HG03139 (cell line): ENCODE data around the gene UBE2D1.

Experiments used
- ATAC-seq: cut with Tn5 transposase; IDR thresholded peaks from one replicate; pipeline ENCODE4 v1.9.1; 2021; ENCODE audit not compliant: unreplicated experiment

UBE2D1 gene

DNA sequence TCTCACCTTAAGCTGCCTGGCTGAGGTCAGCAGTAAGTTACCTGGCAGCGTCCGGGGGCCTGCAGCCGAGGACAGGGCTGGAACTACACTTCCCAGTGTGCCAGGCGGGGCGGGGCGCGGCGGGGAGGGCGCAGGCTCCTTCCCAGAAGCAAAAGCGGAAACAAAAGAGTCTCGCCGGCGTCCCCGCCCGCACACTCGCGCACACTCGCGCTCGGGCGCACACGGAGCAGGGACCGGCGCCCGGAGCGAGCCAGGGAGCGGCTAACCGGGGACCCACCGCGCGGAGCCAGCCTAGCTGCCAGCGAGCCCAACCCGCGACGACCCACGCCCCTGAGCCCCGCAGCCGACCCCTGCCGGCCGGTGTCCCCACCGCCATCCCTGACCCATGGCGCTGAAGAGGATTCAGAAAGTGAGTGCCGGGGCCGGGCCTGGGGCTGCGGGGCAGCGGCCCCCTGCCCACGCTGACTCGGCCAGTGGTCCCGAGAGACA is at the start of gene UBE2D1:
TSS of gene UBE2D1 (plus strand) at position 190 of the 489 bp plus-strand sequence. CDS start at position 386, 196 bp downstream.
- peak; percentile 98 for ATAC-seq

DNA sequence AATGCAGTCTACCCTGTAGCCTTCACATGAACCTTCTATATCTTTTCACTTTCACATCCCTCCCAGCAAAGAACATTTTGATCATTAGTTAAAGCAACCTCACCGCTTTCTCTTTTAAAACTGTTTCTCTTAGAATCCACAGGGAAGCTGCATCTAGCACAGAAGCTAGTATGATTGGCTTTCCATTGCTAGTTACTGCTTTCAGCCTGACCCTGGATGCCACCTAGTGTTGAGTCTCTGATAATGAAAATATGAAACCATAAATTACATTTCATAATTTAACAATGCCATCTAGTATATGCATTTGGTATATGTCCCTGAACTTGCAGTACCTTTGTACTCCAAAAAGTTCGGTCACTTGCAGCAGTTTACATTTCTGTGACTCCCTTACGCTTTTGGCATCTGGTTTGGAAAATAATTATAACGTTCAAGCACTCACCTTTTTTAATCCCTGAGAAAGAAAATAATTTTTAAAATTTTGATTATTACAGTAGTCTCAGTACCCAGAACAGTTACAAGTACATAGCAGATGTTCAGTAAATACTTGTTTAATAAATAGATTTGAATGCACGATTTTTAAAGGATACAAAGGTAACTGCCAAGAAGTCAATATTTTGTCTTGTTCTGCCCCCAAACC is 43.1 kb upstream of the UBE2D1 start:
- peak; percentile 86 for ATAC-seq

DNA sequence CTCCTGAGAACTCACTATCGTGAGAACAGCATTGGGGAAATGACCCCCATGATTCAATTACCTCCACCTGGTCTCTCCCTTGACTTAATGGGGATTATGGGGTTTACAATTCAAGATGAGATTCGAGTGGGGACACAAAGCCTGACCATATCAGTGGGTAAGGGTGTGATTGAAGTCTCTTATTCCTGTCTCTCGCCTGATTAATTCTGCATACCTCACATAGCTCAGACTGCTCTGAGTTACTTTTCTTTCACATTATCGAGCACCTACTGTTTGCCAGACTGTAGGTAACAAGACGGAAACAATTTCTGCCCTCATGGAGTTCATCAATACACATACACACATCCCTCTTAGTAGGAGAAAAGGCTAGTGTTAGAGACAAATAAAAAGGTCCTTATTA is 40.8 kb upstream of the UBE2D1 start:
- no peak for ATAC-seq

DNA sequence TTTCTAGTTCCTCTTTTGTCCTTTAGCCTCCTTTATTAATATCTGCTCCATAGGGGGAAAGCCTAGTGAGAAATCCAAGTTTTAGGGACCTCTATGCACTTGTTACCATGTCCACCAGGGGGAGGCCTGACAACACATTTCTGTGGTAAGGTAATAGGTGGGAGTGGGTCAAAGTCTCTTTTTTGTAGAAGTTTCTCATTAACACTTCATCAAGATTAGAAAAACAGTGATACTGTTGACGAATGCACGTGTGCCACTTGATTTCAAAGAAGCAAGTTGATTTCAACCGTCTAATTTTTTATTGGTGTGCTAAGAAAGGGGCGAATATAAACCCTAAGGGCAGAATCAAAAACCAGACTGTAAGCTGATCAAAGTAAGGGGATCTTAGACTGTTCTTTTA is 35.2 kb upstream of the UBE2D1 start:
- ATAC-seq, result peak; percentile 84

DNA sequence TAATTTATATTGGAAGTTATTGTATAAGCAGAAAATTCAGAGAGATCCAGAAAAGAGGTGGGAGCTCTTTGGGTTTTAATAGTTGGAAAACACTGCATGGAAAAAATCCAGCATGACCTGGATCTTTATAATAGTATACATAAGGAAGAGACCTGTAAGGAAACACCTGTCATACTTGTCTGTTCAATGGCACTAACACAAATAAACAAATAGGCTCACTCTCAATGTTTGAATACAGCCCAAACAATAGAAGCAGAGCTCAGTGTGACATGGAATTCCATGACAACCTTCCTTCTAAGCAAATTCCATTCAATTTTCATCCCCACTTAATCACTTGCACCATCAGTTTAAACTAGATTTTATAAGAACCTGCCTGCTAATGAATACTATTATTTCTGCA is 34.1 kb upstream of the UBE2D1 start:
- no peak for ATAC-seq

DNA sequence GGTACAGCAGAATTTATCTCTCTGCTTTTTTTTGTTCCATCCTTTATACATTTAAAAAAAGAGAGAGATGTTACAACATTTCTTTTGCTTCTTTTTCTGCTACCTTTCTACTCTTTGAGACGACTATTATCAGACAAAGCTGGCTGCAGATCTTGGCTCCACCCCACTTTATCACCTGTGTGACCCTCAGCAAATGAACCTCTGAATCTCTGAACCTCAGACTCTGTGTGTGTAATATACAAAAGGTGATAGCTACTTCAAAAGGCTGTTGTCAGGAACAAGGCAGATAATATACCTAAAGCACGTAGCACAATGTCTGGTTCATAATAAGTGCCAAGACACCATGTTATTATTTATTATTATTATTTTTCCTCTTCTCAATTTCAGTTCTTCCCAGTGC is 32.6 kb upstream of the UBE2D1 start:
- no peak for ATAC-seq

DNA sequence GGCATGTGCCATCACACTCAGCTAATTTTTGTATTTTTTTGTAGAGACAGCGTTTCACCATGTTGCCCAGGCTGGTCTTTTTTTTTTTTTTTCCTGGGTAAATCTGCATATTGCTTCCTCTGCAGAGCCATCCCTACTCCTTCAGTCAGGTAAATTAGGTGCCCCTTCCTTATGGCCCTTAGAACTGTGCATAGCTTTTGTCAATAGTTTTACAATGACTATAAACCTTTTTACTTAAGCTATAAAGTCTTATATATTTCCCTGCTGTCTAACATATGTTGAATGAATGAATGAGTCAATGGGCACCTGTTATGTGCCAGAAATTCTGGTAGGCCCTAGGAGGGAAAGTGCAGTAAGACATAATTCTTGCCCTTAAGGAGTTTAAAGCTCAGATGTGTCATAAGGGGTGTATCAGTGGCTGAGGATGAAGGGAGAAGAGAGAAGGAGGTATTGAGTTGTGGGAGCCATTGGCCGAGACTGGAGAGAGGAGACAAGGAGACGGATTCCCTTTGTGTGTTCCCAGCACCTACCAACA is 30.6 kb upstream of the UBE2D1 start:
- ATAC-seq, result no peak

DNA sequence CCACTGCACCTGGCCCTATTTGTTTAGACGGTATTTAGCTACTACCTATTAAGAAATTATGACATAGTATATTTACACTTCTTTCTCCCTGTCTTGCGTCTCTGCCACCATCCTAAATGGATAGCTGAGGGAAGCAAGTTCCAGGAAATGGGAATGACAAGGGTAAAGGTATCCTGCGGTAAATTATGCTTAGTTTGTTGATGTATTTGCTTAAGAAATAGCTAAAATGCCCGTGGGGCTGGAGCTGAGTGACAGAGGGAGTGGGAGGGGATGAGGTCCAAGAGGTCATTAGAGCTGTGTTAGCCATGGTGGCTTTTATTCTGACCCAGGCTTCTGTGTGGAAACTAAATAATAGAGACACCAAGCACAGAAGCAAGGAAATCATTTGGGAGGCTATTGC is 29.0 kb upstream of the UBE2D1 start:
- no peak for ATAC-seq

DNA sequence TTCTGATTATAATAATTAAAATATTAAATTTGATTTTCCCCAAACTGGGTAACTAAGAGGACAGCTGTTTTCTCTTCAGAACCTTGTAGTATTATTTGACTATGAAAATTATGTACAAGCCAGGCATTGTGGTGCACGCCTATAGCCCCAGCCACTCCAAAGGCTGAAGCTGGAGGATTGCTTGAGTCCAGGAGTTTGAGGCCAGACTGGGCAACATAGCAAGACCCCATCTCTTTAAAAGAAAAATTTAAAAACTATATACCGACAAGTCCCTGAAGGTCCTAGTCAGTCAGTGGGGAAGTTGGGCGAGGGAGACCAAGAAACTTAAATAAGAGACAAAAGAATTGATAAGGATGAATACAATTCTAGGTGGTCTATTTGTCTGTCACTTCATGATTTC is 27.1 kb upstream of the UBE2D1 start:
- no peak for ATAC-seq

DNA sequence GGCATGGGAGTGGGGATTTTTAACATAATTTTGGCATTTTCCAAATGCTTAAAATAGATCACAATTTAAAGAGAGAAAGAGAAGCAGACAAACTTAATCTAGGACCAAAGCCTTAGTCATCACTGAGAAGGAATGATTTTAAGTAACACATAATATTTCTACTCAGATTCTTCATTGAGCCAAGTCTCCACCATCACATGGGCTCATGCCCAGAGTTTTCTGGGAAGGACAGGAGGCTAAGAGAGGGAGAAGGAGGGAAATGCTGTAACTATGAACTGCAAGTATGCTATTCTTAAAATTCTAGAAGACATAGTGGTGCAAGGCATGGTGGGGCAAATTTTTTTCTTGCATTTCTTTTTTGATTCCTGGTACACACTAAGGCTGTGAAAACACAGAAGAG is 23.8 kb upstream of the UBE2D1 start:
- ATAC-seq, result no peak

DNA sequence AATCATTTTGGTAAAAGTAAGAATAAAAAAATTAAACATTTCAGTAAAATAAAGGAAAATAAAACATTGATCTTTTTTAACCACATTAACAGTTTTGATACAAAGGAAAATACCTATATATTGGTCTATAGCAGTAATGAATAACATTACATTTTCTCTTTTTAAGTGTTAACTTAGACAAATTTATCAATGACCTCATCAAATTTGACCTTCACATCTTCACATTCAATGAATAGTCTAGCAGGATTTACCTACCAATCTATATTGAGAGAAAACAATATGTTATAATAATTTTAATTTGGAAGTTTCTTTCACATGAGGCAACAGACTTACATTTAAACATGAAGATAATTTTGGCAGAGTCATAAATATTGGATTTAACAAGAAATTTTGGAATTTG is 17.9 kb upstream of the UBE2D1 start:
- no peak for ATAC-seq

DNA sequence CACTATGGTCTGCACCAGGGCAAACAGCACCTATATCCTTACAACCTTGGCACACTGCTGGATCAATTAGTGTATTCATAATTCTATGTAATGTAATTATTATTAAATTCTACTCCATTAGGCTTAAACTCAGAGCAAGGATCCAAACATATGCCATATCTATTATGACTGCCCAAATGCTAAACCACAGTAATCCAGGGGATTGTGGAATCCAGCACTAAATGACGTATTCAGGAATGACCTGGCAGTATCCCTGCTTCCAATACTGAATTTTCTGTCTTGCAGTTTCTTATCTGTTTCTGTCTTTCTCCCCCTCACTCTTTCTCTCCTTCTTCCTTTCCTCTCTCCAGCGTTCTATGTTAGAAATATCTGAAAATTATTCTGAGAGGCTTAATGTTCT is 16.5 kb upstream of the UBE2D1 start:
- no peak for ATAC-seq

DNA sequence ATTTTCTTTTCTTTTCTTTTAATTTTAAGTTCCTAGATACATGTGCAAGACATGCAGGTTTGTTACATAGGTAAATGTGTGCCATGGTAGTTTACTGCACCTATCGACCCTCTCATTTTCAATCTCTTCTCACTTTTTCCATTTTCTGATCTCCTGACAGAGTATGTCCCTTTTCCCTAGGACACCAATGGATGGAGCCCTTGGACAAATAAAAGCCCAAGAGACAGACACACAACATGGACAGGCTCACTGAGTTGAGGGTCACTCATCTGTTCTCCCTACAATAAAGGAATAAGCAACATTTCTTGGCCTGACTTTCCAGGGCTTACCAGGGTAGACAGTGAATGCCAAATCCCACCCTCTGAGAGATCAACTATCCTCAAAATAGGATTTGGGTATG is 15.2 kb upstream of the UBE2D1 start:
- no peak for ATAC-seq

DNA sequence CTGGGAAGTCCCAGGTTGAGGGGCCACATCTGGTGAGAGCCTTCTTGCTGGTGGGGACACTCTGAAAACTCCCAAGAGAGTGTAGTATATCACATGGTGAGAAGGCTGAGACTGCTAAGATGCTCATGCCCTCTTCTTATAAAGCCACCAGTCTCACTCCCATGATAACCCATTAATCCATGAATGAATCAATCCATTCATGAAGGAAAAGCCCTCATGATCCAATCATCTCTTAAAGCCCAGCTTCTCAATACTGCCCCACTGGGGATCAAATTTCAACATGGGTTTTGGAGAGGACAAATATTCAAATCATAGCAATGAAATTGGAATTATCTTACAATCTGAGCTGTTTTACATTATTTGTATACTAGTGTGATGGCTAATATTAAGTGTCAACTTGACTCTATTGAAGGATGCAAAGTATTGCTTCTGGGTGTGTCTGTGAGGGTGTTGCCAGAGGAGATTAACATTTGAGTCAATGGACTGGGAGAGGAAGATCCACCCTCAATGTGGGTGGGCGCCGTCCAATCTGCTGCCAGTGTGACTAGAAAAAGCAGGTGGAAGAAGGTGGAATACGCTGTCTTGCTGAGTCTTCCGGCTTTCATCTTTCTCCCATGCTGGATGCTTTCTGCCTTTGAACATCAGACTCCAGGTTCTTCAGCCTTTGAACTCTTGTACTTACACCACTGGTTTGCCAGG is 14.3 kb upstream of the UBE2D1 start:
- no peak for ATAC-seq

DNA sequence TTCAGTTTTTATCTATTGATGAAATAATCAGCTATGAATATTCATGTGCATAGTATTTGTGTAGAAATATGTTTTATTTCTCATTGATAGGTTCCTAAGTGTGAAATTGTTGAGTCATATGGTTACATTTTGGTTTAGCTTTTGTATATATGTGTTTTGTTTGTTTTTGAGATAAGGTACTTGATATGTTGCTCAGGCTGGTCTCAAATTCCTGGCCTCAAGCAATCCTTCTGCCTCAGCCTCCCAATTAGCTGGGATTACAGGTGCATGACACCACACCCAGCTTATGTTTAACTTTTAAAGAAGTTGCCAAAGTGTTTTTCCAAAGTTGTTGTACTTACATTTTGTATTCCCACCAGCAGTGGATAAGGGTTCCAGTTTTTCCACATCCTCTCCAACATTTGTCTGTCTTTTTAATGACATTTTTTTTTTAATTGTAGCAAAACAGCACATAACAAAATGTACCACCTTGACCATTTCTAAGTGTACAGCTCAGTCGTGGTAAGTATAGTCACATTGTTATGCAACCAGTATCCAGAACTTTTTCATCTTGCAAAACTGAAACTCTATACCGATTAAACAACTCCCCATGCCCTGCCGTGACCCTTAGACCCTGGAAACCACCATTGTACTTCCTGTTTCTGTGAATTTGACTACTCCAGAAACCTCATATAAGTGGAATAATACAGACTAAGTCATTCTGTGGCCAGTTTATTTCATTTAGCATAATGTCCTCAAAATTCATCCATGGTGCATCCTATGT is 12.6 kb upstream of the UBE2D1 start:
- ATAC-seq, result peak; percentile 84

DNA sequence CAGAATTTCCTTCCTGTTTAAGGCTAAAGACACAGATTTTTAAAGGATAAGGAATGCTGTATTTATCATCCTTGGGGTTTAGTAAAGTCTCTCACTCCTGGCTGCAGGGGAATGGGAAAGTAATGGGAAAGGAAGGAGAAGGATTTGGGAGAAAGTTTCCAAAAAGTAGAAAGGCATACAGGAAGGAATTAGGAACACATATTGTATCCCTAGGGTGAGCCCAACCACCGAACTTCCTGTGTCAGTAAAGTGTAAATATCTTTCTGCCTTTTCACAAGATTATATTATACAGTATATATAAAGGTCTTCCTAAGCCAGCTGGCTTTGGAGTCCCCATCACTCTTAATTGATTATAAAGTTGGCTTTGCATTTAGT is 12.0 kb upstream of the UBE2D1 start:
- ATAC-seq, result no peak

DNA sequence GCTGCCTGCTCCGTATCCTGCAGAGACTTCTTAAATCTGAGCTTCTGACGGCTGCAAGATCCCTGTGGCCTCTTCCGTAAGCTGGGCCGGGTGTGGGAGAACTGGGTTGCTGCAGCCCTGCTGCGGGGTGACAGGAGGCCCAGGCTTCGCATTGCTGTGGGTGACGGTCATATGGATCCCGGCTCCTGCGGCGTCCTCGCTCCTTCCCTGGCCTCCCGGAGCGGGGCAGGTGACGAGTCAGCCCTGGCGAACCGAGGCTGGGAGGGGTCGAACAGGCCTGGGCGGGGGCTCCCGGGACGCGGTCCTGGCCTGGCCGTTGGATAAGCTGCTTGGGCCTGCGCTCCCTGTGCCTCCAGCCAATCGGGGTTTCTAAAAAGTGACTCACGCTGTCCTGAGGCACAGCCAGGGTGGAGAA is 7.8 kb upstream of the UBE2D1 start:
- no peak for ATAC-seq

DNA sequence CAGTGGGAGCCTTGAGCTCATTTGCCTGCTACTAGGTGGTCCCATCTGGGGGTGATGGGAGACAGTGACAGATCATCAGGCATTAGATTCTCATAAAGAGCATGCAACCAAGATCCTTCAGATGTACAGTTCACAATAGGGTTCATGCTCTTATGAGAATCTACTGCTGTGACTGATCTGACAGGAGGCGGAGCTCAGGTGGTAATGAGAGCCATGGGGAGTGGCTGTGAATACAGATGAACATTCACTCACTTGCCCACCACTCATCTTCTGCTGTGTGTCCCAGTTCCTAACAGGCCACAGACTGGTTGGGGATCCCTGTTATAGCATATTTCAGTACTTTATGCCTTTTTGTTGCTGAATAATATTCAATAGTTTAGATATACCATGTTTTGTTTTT is 6.6 kb upstream of the UBE2D1 start:
- no peak for ATAC-seq

DNA sequence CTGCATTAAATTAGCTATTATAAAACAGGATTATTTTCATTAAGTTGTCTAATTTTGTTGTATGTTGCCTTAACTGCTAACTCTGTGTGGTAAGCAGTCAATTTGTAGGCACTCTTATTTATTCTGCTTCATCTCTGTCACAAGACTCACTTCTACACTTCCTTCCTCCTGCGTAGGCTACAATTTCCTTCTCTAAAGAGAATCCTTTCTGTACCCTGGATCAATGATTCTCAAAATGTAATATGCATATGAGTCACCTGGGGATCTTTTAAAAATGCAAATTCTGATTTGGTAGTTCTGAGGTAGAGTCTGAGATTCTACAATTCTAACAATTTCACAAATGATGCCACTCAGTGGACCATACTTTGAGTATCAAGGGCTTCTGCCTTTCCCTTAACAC is 4.4 kb upstream of the UBE2D1 start:
- no peak for ATAC-seq

DNA sequence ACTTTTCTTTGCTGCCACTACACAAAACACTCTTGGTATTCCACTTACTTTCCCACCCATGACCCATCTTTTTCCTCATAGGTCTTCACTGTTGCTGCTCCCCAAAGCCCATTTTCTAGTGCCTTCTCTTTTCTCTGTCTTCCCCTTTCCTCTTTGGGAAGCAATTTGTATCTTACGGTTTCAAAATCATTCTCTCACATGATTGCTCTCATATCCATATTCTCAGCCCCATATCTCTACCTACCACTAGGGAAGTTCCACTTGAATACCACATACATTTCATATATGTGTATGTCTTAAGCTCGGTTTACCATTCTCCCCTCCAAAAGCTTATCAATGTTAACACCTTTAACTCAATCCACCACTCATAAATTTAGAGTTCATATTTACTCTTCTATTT is 3.2 kb upstream of the UBE2D1 start:
- no peak for ATAC-seq

DNA sequence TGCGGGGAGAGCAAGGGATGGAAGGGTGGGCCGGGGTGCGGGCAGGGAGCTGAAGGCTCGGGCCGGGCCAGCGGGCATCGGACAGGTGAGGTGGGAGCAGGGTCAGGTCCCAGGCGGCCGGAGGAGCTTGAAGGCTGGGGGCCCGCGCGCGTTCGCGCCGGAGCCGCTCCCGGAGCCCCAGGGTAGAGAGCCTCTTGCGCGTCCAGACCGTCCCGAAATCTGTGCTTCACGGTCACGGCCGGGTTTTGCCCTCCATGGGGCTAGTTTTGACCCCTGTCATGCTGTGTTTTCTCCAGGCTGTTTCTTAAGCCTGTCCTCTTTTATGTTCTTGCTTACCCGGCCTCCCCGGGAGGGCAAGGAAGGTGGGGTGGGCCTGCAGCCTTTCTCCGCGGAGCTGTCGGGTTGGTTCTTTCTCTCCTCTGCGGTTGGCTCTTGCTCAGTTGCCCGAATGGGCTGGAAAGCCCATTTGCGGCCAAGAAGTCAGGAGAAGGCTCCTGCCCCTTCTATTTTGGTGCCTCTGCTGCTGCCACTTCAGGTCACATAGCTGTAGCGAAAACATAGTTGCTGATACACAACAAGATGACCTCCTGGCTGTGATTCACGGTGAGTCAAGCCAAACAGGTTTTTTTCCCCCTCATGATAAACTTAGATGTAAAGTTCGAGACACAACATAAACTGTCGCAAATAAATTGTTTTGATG is 650 bp downstream of the UBE2D1 start:
- peak; percentile 32 for ATAC-seq
